H9 (cell line): ENCODE measurements around the gene CCDC157. TPM values are rescaled to one million over a fixed set of nuclear protein-coding genes. Genes with fewer than 3 reads are reported as not detected.

Source experiments
- DNase-seq: peaks from one replicate; pipeline ENCODE4 v3.0.0-alpha.2; 2017
- H2AFZ ChIP-seq: one replicate; pipeline ENCODE4 v1.6.1; 2013; ENCODE audit warnings: mild to moderate bottlenecking, low read length, control low read depth, moderate library complexity
- H2AK5ac ChIP-seq: 2 replicates; pipeline ENCODE4 v1.6.1; 2013; ENCODE audit warnings: low read length, control low read depth, mixed read lengths; ENCODE audit not compliant: insufficient read length
- H2BK120ac ChIP-seq: one replicate; pipeline ENCODE4 v1.6.1; 2013; ENCODE audit warnings: low read depth, mild to moderate bottlenecking, low read length, control low read depth, inconsistent platforms; ENCODE audit not compliant: poor library complexity, severe bottlenecking
- H2BK12ac ChIP-seq: 2 replicates; pipeline ENCODE4 v1.6.1; 2013; ENCODE audit warnings: low read length, control low read depth, mixed read lengths, low read depth; ENCODE audit not compliant: insufficient read length
- H2BK15ac ChIP-seq: 2 replicates; pipeline ENCODE4 v1.6.1; 2013; ENCODE audit warnings: low read depth, low read length, control low read depth
- H2BK20ac ChIP-seq: one replicate; pipeline ENCODE4 v1.6.1; 2013; ENCODE audit warnings: low read depth, mild to moderate bottlenecking, low read length, control low read depth, inconsistent platforms; ENCODE audit not compliant: poor library complexity, severe bottlenecking
- H2BK5ac ChIP-seq: 2 replicates; pipeline ENCODE4 v1.6.1; 2013; ENCODE audit warnings: low read length, control low read depth, mixed read lengths; ENCODE audit not compliant: insufficient read length
- H3K14ac ChIP-seq: 2 replicates; pipeline ENCODE4 v1.6.1; 2013; ENCODE audit warnings: low read length, control low read depth; ENCODE audit not compliant: insufficient read depth
- H3K18ac ChIP-seq: 2 replicates; pipeline ENCODE4 v1.6.1; 2013; ENCODE audit warnings: low read depth, mild to moderate bottlenecking, mixed read lengths, low read length, control low read depth; ENCODE audit not compliant: insufficient read length
- H3K23ac ChIP-seq: 2 replicates; pipeline ENCODE4 v1.6.1; 2013; ENCODE audit warnings: low read length, control low read depth, mixed read lengths, low read depth; ENCODE audit not compliant: insufficient read length
- H3K23me2 ChIP-seq: 2 replicates; pipeline ENCODE4 v1.6.1; 2013; ENCODE audit warnings: low read depth, mild to moderate bottlenecking, mixed read lengths, low read length, control low read depth; ENCODE audit not compliant: insufficient read length, poor library complexity, severe bottlenecking
- H3K27ac ChIP-seq: 2 replicates; pipeline ENCODE4 v1.5.1; 2013; ENCODE audit warnings: low read length, control low read depth, mixed read lengths, low read depth; ENCODE audit not compliant: insufficient read length
- H3K27me3 ChIP-seq: 2 replicates; pipeline ENCODE4 v1.6.1; 2013; ENCODE audit warnings: low read length, control low read depth, inconsistent platforms; ENCODE audit not compliant: insufficient read depth
- H3K4ac ChIP-seq: 2 replicates; pipeline ENCODE4 v1.6.1; 2013; ENCODE audit warnings: low read depth, mild to moderate bottlenecking, control low read depth, inconsistent platforms, low read length, moderate library complexity
- H3K4me1 ChIP-seq: 2 replicates; pipeline ENCODE4 v1.6.1; 2013; ENCODE audit warnings: low read length, control low read depth, inconsistent platforms; ENCODE audit not compliant: insufficient read depth
- H3K4me2 ChIP-seq: 2 replicates; pipeline ENCODE4 v1.6.1; 2013; ENCODE audit warnings: low read length, control low read depth, mixed read lengths; ENCODE audit not compliant: insufficient read length, insufficient read depth
- H3K56ac ChIP-seq: 2 replicates; pipeline ENCODE4 v1.6.1; 2013; ENCODE audit warnings: low read depth, mild to moderate bottlenecking, mixed read lengths, low read length, control low read depth; ENCODE audit not compliant: insufficient read length
- H3K79me1 ChIP-seq: 2 replicates; pipeline ENCODE4 v1.6.1; 2013; ENCODE audit warnings: low read depth, mild to moderate bottlenecking, moderate library complexity, low read length, control low read depth, inconsistent platforms; ENCODE audit not compliant: insufficient read depth, poor library complexity, severe bottlenecking
- H3K79me2 ChIP-seq: 2 replicates; pipeline ENCODE4 v1.6.1; 2013; ENCODE audit warnings: low read length, control low read depth, inconsistent platforms; ENCODE audit not compliant: insufficient read depth
- H3K9ac ChIP-seq: 2 replicates; pipeline ENCODE4 v1.6.1; 2013; ENCODE audit warnings: low read length, control low read depth, mixed read lengths; ENCODE audit not compliant: insufficient read length; ENCODE audit errors: extremely low read depth
- H3K9me3 ChIP-seq: one replicate; pipeline ENCODE4 v1.6.1; 2013; ENCODE audit warnings: low read depth, low read length, inconsistent platforms; ENCODE audit not compliant: control insufficient read depth
- H3T11ph ChIP-seq: one replicate; pipeline ENCODE4 v1.6.1; 2013; ENCODE audit warnings: mild to moderate bottlenecking, low read length, control low read depth, inconsistent platforms
- H4K20me1 ChIP-seq: one replicate; pipeline ENCODE4 v1.6.1; 2013; ENCODE audit not compliant: control insufficient read depth, insufficient read length, insufficient read depth
- H4K5ac ChIP-seq: 2 replicates; pipeline ENCODE4 v1.6.1; 2013; ENCODE audit warnings: low read depth, mild to moderate bottlenecking, mixed read lengths, low read length, control low read depth; ENCODE audit not compliant: insufficient read length
- H4K8ac ChIP-seq: replicated peaks from 2 replicates; pipeline ENCODE4 v1.6.1; 2013; ENCODE audit warnings: low read length, control low read depth, mixed read lengths, low read depth; ENCODE audit not compliant: insufficient read length
- H4K91ac ChIP-seq: 2 replicates; pipeline ENCODE4 v1.6.1; 2013; ENCODE audit warnings: low read depth, mild to moderate bottlenecking, moderate library complexity, mixed read lengths, low read length, control low read depth; ENCODE audit not compliant: insufficient read length
- H3K27ac Mint-ChIP-seq, 3 experiments: 2 replicates in 2 of 3; 3 replicates in 1 of 3; pipeline ENCODE4 v1.8.0; 2020 to 2021; ENCODE audit warnings: mixed read lengths in 3 of 3, mild to moderate bottlenecking in 1 of 3, moderate library complexity in 1 of 3
- H3K27me3 Mint-ChIP-seq: 2 replicates; pipeline ENCODE4 v1.8.0; 2021; ENCODE audit warnings: low read depth, mild to moderate bottlenecking, moderate library complexity, mixed read lengths
- H3K36me3 Mint-ChIP-seq, 3 experiments: 2 replicates in 2 of 3; 3 replicates in 1 of 3; pipeline ENCODE4 v1.8.0; 2020 to 2021; ENCODE audit warnings: low read depth in 3 of 3, mixed read lengths in 3 of 3; ENCODE audit not compliant: insufficient read depth in 1 of 3
- H3K4me1 Mint-ChIP-seq, 2 experiments: 2 replicates each; pipeline ENCODE4 v1.8.0; 2020; ENCODE audit warnings: mixed read lengths in 2 of 2
- H3K4me3 Mint-ChIP-seq, 2 experiments: 2 replicates in 1 of 2; 3 replicates in 1 of 2; pipeline ENCODE4 v1.8.0; 2020 to 2021; ENCODE audit warnings: mild to moderate bottlenecking in 2 of 2, mixed read lengths in 2 of 2, moderate library complexity in 1 of 2
- H3K9me3 Mint-ChIP-seq, 2 experiments: 2 replicates in 1 of 2; 3 replicates in 1 of 2; pipeline ENCODE4 v1.8.0; 2020; ENCODE audit warnings: mild to moderate bottlenecking in 2 of 2, mixed read lengths in 2 of 2, moderate library complexity in 1 of 2
- WGBS: extraction: QIAGEN DNeasy Blood & Tissue Kit; methylation state at CpG from one replicate; pipeline ENCODE4 v1.1.7; 2013; ENCODE audit warnings: missing lambda C conversion rate, low lambda C conversion rate, mixed read lengths; ENCODE audit not compliant: insufficient read length; ENCODE audit errors: extremely low coverage; 5-methylcytosine and 5-hydroxymethylcytosine counted together
- total RNA-seq: library from RNA; stranded (reverse); gene quantifications from 2 replicates; pipeline ENCODE4 v1.2.1, GENCODE V29; 2021
- TF ChIP-seq, protein P1 (sequence below): fragments of 200-600 bp; sonication (generic); conservative IDR thresholded peaks from 3 replicates; pipeline ENCODE4 v1.8.0; 2021; ENCODE audit warnings: antibody characterized with exemption, mild to moderate bottlenecking

The CCDC157 gene
- total RNA-seq, 1 experiment from 2014 or later: 4.3 TPM

GRCh38 chr22:30392661-30393321 lies 36.0 kb downstream of the CCDC157 start:
- no peak overlapping the region for H3K27ac ChIP-seq
- WGBS: no CpG with 5 or more reads among the region's 9 CpGs
- no peak overlapping the region for H2BK5ac ChIP-seq
- no peak overlapping the region for H2BK20ac ChIP-seq
- no peak overlapping the region for H3K18ac ChIP-seq
- H3K23me2 ChIP-seq: peaks cover 7% of the 10 kb centered on the region
- H3K23ac ChIP-seq: no peak overlapping the region
- H3K9ac ChIP-seq: no peak overlapping the region
- Mint-ChIP-seq H3K4me3 (no peak overlapping the region; a peak in 1 of 5 replicates), H3K27me3 (peaks cover 25% of the 10 kb centered on the region), H3K9me3 (peaks cover 5 to 11% of the 10 kb centered on the region in 2 experiments), H3K4me1 (peaks cover 29 to 38% of the 10 kb centered on the region in 2 experiments), H3K27ac (peak overlapping the region in 2 of 3 experiments; percentile 65 to 72; a peak in 3 of 7 replicates), H3K36me3 (peaks cover 0 to 8% (median 5%) of the 10 kb centered on the region in 3 experiments; a peak in 3 of 7 replicates)
- H3K4me1 ChIP-seq: peaks cover 3% of the 10 kb centered on the region; the same call in 1 of the 2 replicates
- no peak overlapping the region for H4K91ac ChIP-seq
- H3K27me3 ChIP-seq: peaks cover 4% of the 10 kb centered on the region; the same call in 1 of the 2 replicates
- H4K20me1 ChIP-seq: no peaks in the 10 kb centered on the region
- no peak overlapping the region for H3K4ac ChIP-seq
- no peak overlapping the region for H4K5ac ChIP-seq
- no peak overlapping the region for H4K8ac ChIP-seq
- no peaks in the 10 kb centered on the region for H3K79me2 ChIP-seq
- no peak overlapping the region for H3K56ac ChIP-seq
- no peak overlapping the region for H3K14ac ChIP-seq
- no peaks in the 10 kb centered on the region for H3K79me1 ChIP-seq
- DNase-seq: no peak
- H3T11ph ChIP-seq: no peak overlapping the region
- no peak overlapping the region for H2BK15ac ChIP-seq
- H3K9me3 ChIP-seq: no peaks in the 10 kb centered on the region
- no peak overlapping the region for H2BK120ac ChIP-seq
- H2AK5ac ChIP-seq: no peak overlapping the region
- H3K4me2 ChIP-seq: no peak overlapping the region
- TF ChIP-seq, protein P1, sequence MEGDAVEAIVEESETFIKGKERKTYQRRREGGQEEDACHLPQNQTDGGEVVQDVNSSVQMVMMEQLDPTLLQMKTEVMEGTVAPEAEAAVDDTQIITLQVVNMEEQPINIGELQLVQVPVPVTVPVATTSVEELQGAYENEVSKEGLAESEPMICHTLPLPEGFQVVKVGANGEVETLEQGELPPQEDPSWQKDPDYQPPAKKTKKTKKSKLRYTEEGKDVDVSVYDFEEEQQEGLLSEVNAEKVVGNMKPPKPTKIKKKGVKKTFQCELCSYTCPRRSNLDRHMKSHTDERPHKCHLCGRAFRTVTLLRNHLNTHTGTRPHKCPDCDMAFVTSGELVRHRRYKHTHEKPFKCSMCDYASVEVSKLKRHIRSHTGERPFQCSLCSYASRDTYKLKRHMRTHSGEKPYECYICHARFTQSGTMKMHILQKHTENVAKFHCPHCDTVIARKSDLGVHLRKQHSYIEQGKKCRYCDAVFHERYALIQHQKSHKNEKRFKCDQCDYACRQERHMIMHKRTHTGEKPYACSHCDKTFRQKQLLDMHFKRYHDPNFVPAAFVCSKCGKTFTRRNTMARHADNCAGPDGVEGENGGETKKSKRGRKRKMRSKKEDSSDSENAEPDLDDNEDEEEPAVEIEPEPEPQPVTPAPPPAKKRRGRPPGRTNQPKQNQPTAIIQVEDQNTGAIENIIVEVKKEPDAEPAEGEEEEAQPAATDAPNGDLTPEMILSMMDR: no peak
- H2BK12ac ChIP-seq: no peak overlapping the region
- H2AFZ ChIP-seq: no peak overlapping the region
